Jurkat, Clone E6-1 (cell line): ENCODE results near the gene LARGE1.
"Not testable (repeated sequence)": the region's sequence is repeated elsewhere in the genome, so short reads cannot be mapped to it uniquely, and the experiment has no call there.

Experiments used
- DNase-seq: peaks from one replicate; pipeline ENCODE4 v3.0.0-alpha.2; 2011; ENCODE audit warnings: low read depth, low spot score
- H3K4me3 ChIP-seq: 2 replicates; pipeline ENCODE4 v1.5.1; 2011; ENCODE audit warnings: mild to moderate bottlenecking, low read length, control low read depth, moderate library complexity

The LARGE1 gene

GRCh38 chr22:33493476-33494205, 426.6 kb downstream of the LARGE1 start:
- DNase-seq = no peak
- no peak overlapping the region for H3K4me3 ChIP-seq

- no peak overlapping the region for H3K4me3 ChIP-seq
- no peak for DNase-seq
Measured at GRCh38 chr22:33492210-33492651, 428.0 kb downstream of the LARGE1 start.

GRCh38 chr22:33487041-33487716, 433.1 kb downstream of the LARGE1 start:
- H3K4me3 ChIP-seq = no peak overlapping the region

GRCh38 chr22:33481550-33481949, 438.7 kb downstream of the LARGE1 start:
- no peak overlapping the region for H3K4me3 ChIP-seq
- DNase-seq = no peak

More at GRCh38 chr22:33487041-33487716, 433.1 kb downstream of the LARGE1 start:
- no peak for DNase-seq

GRCh38 chr22:33477120-33478111, 442.9 kb downstream of the LARGE1 start:
- DNase-seq = no peak
- no peak overlapping the region for H3K4me3 ChIP-seq

DNA sequence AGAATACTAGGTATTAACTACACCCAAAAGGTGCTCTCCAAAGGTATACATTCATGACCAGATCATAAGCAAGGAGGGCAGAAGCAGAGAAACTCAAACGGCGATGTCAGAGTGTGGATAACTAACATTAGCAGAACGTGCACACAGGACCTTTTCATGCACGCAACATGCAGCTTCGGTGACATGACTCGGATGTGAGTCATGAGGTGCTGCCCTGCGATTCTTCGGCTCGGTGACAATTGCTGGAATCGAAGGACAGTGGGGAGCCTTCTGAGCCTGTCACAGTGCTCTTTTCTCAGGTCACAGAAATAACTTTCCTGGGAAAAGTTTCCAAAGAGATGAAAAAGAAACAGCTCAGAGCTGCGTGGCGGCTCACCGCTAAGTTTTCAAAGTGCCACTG, 443.6 kb downstream of the LARGE1 start:
- DNase-seq = no peak
- H3K4me3 ChIP-seq = no peak overlapping the region

- no peak for DNase-seq
- no peak overlapping the region for H3K4me3 ChIP-seq
Measured at GRCh38 chr22:33476206-33476605, 444.1 kb downstream of the LARGE1 start.

- DNase-seq = no peak
- no peak overlapping the region for H3K4me3 ChIP-seq
Measured at GRCh38 chr22:33474587-33474986, 445.7 kb downstream of the LARGE1 start.

- no peak for DNase-seq
- H3K4me3 ChIP-seq = no peak overlapping the region
Measured at GRCh38 chr22:33472462-33473344, 447.6 kb downstream of the LARGE1 start.

- no peak overlapping the region for H3K4me3 ChIP-seq
- DNase-seq = no peak
Measured at GRCh38 chr22:33470456-33470855, 449.8 kb downstream of the LARGE1 start.

GRCh38 chr22:33467620-33468095, 452.6 kb downstream of the LARGE1 start:
- H3K4me3 ChIP-seq = no peak overlapping the region
- no peak for DNase-seq

- DNase-seq = no peak
- no peak overlapping the region for H3K4me3 ChIP-seq
Measured at GRCh38 chr22:33467080-33467479, 453.2 kb downstream of the LARGE1 start.

GRCh38 chr22:33465554-33465953, 454.7 kb downstream of the LARGE1 start:
- H3K4me3 ChIP-seq = no peak overlapping the region
- no peak for DNase-seq

DNA sequence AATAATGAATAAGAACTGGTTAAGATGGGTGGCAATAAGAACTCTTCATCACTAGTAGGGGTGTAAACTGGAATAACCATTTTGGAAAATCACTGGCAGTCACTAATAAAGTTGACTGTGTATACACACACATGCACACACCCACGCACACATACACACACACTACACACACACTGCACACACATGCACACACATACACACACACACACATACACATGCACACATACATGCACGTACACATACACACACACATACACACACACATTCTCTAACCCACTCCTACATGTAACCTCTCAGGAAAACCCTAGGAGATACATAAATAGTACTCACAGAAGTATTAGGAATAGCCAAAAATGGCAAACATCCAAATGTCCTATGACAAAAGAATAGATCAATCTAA, 455.6 kb downstream of the LARGE1 start:
- no peak for DNase-seq
- H3K4me3 ChIP-seq = no peak overlapping the region

DNA sequence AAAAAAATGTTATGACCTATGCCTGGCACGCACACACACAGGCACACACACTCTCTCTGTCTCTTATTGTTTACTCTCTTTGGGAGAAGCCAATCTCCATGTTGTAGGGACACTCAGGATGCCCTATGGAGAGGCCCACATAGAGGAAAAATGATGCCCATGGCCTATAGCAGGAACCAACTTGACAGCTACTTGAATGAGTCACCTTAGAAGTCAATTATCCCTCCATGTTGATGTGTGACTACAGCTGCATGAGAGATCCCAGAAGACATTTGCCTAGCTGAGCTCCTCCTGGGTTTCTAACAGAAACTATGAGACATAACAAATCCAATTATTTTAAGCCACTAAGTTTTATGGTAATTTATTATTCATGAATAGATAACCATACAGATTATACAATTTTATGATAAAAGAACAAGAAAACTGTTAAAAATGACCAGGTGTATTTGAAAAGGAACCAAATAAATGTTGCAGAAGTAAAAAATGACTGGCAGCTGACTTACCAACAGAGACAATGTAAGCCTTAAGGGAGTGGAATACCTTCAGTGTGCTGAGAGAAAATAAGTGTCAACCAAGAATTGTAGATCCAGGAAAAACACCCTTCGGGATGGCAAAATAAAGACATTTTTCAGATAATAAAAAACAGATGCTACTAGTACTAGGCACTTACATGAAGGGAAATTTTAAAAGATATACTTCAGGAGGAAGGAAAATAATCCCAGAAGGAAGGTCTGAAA, 458.4 kb downstream of the LARGE1 start:
- no peak overlapping the region for H3K4me3 ChIP-seq
- no peak for DNase-seq

DNA sequence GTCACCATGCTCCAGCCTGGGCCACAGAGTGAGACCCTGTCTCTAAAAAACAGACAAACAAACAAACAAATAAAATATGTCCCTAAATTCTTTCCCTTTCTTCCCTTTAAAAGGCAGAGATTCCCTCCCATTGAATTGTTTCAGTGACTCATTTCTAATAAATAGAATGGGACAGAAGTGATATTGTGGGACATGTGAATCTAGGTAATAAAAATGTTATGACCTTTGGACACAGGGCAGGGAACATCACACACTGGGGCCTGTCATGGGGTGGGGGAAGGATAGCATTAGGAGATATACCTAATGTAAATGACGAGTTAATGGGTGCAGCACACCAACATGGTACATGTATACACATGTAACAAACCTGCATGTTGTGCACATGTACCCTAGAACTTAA, 459.0 kb downstream of the LARGE1 start:
- H3K4me3 ChIP-seq, DNase-seq: not testable (repeated sequence)

GRCh38 chr22:33459137-33459536, 461.1 kb downstream of the LARGE1 start:
- no peak for DNase-seq

DNA sequence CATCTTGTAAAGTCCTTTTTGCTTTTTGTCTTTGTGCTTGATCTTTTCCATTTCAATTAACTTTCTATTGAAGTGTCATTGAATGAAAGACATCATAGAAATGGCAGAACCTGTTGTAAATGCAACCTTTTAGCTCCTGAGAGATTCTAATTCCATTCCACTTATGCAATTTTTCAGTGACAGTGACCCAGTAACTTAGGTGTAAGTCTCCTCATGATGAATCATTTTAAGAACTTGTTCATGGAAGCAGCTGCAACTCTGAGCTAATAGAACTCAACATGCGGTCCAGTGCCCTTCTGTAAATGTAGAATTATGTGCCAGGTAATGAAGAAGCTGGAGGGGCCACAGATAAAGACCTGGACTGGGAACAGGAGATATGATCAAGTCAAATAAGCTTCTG, 463.8 kb downstream of the LARGE1 start:
- no peak for DNase-seq
- no peak overlapping the region for H3K4me3 ChIP-seq

More at GRCh38 chr22:33459137-33459536, 461.1 kb downstream of the LARGE1 start:
- no peak overlapping the region for H3K4me3 ChIP-seq
